A673 (cell line): ENCODE data around the gene CHRNE.

Experiments used
- EZH2 ChIP-seq: fragments of 200-600 bp; sonication (generic); IDR thresholded peaks from 2 replicates; pipeline ENCODE4 v1.6.1; 2017; ENCODE audit warnings: borderline replicate concordance, low read depth, mild to moderate bottlenecking, mixed read lengths, antibody characterized with exemption, low read length; ENCODE audit not compliant: poor library complexity, severe bottlenecking
- TF ChIP-seq, protein P1 (sequence below): fragments of 300-800, 200-600 bp; sonication (generic); conservative IDR thresholded peaks from 2 replicates; pipeline ENCODE4 v1.5.1; 2017; ENCODE audit warnings: low read depth, mild to moderate bottlenecking, antibody characterized with exemption, low read length, moderate library complexity, mixed read lengths

DNA sequence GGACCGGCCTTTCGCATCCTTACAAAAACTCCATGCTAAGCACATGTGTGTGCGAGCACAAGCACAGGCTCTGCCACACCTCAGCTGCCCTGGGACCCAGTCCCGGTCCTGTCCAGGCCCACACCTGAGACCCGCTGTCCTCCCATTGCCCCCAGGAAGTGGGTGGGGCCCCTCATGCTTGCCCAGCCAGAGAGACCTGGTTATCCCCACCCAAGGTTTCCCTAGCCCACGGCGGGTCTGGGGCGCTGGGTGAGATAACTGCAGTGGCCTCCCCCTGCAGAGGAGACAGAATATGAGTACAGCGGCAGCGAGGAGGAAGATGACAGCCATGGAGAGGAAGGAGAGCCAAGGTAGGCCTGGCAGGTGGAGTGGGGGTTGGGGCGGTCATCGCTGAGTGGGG is 16.1 kb downstream of the CHRNE start:
- TF ChIP-seq, protein P1, sequence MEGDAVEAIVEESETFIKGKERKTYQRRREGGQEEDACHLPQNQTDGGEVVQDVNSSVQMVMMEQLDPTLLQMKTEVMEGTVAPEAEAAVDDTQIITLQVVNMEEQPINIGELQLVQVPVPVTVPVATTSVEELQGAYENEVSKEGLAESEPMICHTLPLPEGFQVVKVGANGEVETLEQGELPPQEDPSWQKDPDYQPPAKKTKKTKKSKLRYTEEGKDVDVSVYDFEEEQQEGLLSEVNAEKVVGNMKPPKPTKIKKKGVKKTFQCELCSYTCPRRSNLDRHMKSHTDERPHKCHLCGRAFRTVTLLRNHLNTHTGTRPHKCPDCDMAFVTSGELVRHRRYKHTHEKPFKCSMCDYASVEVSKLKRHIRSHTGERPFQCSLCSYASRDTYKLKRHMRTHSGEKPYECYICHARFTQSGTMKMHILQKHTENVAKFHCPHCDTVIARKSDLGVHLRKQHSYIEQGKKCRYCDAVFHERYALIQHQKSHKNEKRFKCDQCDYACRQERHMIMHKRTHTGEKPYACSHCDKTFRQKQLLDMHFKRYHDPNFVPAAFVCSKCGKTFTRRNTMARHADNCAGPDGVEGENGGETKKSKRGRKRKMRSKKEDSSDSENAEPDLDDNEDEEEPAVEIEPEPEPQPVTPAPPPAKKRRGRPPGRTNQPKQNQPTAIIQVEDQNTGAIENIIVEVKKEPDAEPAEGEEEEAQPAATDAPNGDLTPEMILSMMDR: no peak
- TF ChIP-seq EZH2: no peak
